Lung microvascular endothelial cell (primary cell): Measurements from ENCODE around the gene SBK3. TPM values are rescaled to one million over a fixed set of nuclear protein-coding genes. Genes with fewer than 3 reads are reported as not detected.

Experiments used
- total RNA-seq: library from RNA; depleted of rRNA; stranded (reverse); fragments of >200 nt; gene quantifications from 2 replicates; pipeline ENCODE4 v1.2.1, GENCODE V29; 2014

Gene SBK3
- total RNA-seq, 1 donor from 2014 or later: 0.20 TPM

Other genes starting within 250 kb of the SBK3 start
- gene TMEM150B, start 220.2 kb downstream of the SBK3 start, total RNA-seq: not detected in 2 replicates
- 2.2 and 3.0 TPM in 2 replicates for gene KMT5C, start 205.7 kb downstream of the SBK3 start, total RNA-seq
- gene COX6B2, start 190.8 kb downstream of the SBK3 start, total RNA-seq: not detected in 2 replicates
- not detected in 2 replicates for gene GARIN5B, start 182.3 kb downstream of the SBK3 start, total RNA-seq
- under 0.01 TPM in 1 of 2 replicates, not detected in the other for gene IL11, start 175.1 kb downstream of the SBK3 start, total RNA-seq
- gene TMEM190, start 168.7 kb downstream of the SBK3 start, total RNA-seq: not detected in 2 replicates
- 0.22 and 0.40 TPM in 2 replicates for gene TMEM238, start 161.3 kb downstream of the SBK3 start, total RNA-seq
- 118 and 119 TPM in 2 replicates for gene RPL28, start 159.6 kb downstream of the SBK3 start, total RNA-seq
- 44.4 and 76.5 TPM in 2 replicates for gene UBE2S, start 137.8 kb downstream of the SBK3 start, total RNA-seq
- not detected in 2 replicates for gene SHISA7, start 102.2 kb downstream of the SBK3 start, total RNA-seq
- 60.7 and 61.9 TPM in 2 replicates for gene ISOC2, start 83.9 kb downstream of the SBK3 start, total RNA-seq
- gene C19orf85, start 80.8 kb downstream of the SBK3 start, total RNA-seq: not detected in 2 replicates
- gene ZNF628, start 68.9 kb downstream of the SBK3 start, total RNA-seq: 0.65 and 0.79 TPM in 2 replicates
- gene NAT14, start 60.4 kb downstream of the SBK3 start, total RNA-seq: 5.2 and 7.2 TPM in 2 replicates
- 0.22 TPM in 1 of 2 replicates, not detected in the other for gene SSC5D, start 57.1 kb downstream of the SBK3 start, total RNA-seq
- not detected in 2 replicates for gene SBK2, start 8.4 kb downstream of the SBK3 start, total RNA-seq
- 2.4 and 2.6 TPM in 2 replicates for gene ZNF579, start 35.3 kb upstream of the SBK3 start, total RNA-seq
- gene FIZ1, start 54.0 kb upstream of the SBK3 start, total RNA-seq: 1.5 and 3.2 TPM in 2 replicates
- 7.0 and 11.5 TPM in 2 replicates for gene ZNF524, start 54.7 kb upstream of the SBK3 start, total RNA-seq
- gene ZNF865, start 60.1 kb upstream of the SBK3 start, total RNA-seq: 0.44 and 0.79 TPM in 2 replicates
- 2.8 and 4.8 TPM in 2 replicates for gene ZNF784, start 79.0 kb upstream of the SBK3 start, total RNA-seq
- gene ZNF580, start 95.5 kb upstream of the SBK3 start, total RNA-seq: 1.3 and 2.0 TPM in 2 replicates
- 18.3 and 20.9 TPM in 2 replicates for gene ZNF581, start 98.1 kb upstream of the SBK3 start, total RNA-seq
- gene CCDC106, start 102.7 kb upstream of the SBK3 start, total RNA-seq: 5.9 and 10.7 TPM in 2 replicates
- 61.9 and 62.9 TPM in 2 replicates for gene U2AF2, start 109.5 kb upstream of the SBK3 start, total RNA-seq
- 20.7 and 27.0 TPM in 2 replicates for gene EPN1, start 129.7 kb upstream of the SBK3 start, total RNA-seq
- gene NLRP9, start 192.9 kb upstream of the SBK3 start, total RNA-seq: not detected in 2 replicates
- gene RFPL4A, start 213.6 kb upstream of the SBK3 start, total RNA-seq: 1.1 and 1.2 TPM in 2 replicates
- gene RFPL4AL1, start 223.6 kb upstream of the SBK3 start, total RNA-seq: 0.22 and 0.40 TPM in 2 replicates